DMS79 treated with DMSO at 0.1 percent for 48 hours (cell line): ENCODE results near the gene ANKRD13A.
"Not testable (repeated sequence)": the region's sequence is repeated elsewhere in the genome, so short reads cannot be mapped to it uniquely, and the experiment has no call there.

Experiments used
- DNase-seq: peaks from one replicate; lab custom pipeline; 2025; lab: John Stamatoyannopoulos, UW

ANKRD13A gene

GRCh38 chr12:110048242-110049027 is 49.2 kb downstream of the ANKRD13A start, which contains the start of gene C12orf76:
Gene C12orf76 (minus strand): TSS chr12:110048522. CDS start chr12:110048495, 27 bp downstream.
- DNase-seq, result peak; percentile 96

GRCh38 chr12:110049034-110049433 is 49.8 kb downstream of the ANKRD13A start:
- not testable (repeated sequence) for DNase-seq

- not testable (repeated sequence) for DNase-seq
Observed at GRCh38 chr12:110049666-110050065, 50.4 kb downstream of the ANKRD13A start.

GRCh38 chr12:110050927-110051326 is 51.7 kb downstream of the ANKRD13A start:
- DNase-seq, result no peak

- not testable (repeated sequence) for DNase-seq
Observed at GRCh38 chr12:110055375-110056352, 56.4 kb downstream of the ANKRD13A start.

GRCh38 chr12:110056643-110057042 is 57.4 kb downstream of the ANKRD13A start:
- DNase-seq, result not testable (repeated sequence)

- DNase-seq, result no peak
Observed at GRCh38 chr12:110058875-110059615, 59.8 kb downstream of the ANKRD13A start.

- DNase-seq, result no peak
Observed at GRCh38 chr12:110059651-110060000, 60.4 kb downstream of the ANKRD13A start.

- no peak for DNase-seq
Observed at GRCh38 chr12:110062241-110062640, 63.0 kb downstream of the ANKRD13A start.

GRCh38 chr12:110065540-110065939 is 66.3 kb downstream of the ANKRD13A start:
- DNase-seq, result no peak

GRCh38 chr12:110067531-110067930 is 68.3 kb downstream of the ANKRD13A start:
- no peak for DNase-seq

GRCh38 chr12:110068115-110068514 is 68.9 kb downstream of the ANKRD13A start:
- not testable (repeated sequence) for DNase-seq

- DNase-seq, result no peak
Observed at GRCh38 chr12:110068654-110069053, 69.4 kb downstream of the ANKRD13A start.

- no peak for DNase-seq
Observed at GRCh38 chr12:110071504-110071903, 72.3 kb downstream of the ANKRD13A start.

GRCh38 chr12:110071967-110072366 is 72.7 kb downstream of the ANKRD13A start:
- DNase-seq, result no peak

- DNase-seq, result not testable (repeated sequence)
Observed at GRCh38 chr12:110072636-110073035, 73.4 kb downstream of the ANKRD13A start.

GRCh38 chr12:110073049-110073831 is 74.0 kb downstream of the ANKRD13A start:
- peak; percentile 18 for DNase-seq

GRCh38 chr12:110074089-110074488 is 74.9 kb downstream of the ANKRD13A start:
- DNase-seq, result no peak

GRCh38 chr12:110075880-110076279 is 76.7 kb downstream of the ANKRD13A start:
- DNase-seq, result no peak

- DNase-seq, result no peak
Observed at GRCh38 chr12:110077800-110078199, 78.6 kb downstream of the ANKRD13A start.
